ENCODE measurements around the gene NDUFB6.
"Not testable (repeated sequence)": the region's sequence is repeated elsewhere in the genome, so short reads cannot be mapped to it uniquely, and the experiment has no call there.

The NDUFB6 gene

GRCh38 chr9:32570262-32570661, 2.7 kb downstream of the NDUFB6 start:
- DNase-seq (ENCODE audit: low spot score), result no peak

DNA sequence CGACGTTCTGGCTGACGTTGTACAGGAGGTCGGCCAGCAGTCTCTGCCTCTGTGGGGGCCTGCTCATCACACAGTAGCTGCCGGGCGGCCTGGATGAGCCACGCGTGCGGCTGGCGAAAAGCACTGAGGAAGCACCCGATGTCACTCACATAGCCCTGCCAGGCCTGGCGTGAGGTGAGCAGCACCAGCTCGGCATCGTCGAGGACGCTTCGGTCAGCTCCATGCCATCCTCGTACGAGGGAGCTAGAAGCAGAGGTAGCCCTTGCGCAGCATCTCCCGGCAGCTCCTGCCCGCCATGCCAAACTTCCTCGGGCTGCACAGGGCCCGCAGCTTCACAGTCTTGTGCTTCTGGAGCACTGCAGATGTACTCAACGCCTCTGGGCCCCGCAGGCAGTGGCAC, 6.2 kb downstream of the NDUFB6 start:
- DNase-seq (ENCODE audit: low spot score), result peak; percentile 42

DNA sequence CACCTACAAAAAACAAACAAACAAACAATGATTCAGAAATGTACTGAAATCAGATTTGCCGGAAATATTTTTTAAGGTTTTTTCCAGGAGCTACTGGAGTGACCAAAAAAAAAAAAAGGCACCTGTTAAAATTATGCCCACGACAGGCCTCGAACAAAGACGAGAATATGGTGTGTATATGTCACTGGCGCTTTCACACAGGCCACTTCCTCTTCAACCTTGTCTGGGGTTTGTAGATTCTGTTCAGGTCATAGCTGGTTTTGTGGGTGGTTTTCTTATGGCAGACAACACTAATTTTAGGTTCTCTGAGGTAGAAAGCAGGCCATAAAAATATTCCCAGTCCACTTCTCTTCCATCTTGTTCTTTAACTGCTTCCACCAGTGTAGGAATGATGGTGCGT, 7.0 kb downstream of the NDUFB6 start:
- no peak for DNase-seq (ENCODE audit: low spot score)

DNA sequence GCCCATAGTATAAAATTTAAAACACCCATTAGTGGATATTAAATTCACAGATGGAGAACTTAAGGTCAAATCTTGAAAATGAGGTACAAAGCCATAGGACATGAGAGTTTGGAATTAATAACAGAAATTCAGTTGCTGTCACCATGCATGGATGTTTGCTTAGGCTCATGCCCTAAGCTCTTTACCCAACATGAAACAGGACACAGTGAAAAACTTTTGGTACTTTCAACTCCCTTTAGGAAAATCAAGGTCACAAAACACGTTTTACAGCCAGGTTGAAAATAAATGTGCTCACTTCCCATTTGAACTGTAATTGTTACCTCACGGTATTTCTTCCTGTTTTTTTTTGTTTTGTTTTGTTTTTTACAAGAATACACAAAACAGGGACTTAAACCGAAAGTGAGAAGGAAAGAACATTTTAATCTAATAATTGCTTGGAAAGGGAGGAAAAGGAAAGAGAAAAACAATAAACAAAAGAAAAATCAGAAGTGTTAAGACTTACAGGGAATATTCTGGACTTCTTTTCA, 14.5 kb downstream of the NDUFB6 start:
- no peak for DNase-seq (ENCODE audit: low spot score)

DNA sequence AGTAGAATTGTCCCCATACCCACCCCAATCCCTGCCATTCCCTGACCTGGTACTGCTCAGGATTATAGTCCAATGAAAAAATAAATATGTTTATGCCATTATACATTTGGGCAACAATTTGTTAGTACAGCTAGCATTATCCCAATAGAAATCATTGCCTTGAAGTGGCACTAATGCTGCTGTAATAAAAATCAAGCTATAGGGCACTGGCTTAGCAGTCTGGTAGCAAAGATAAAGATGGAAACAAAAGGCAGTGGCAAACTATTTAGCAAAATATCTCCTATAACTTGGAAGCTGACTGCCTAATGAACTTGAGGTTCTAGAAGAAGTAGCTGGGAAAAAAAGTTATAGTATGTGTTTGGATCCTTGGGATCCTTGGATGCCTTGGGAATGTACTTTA, 18.4 kb downstream of the NDUFB6 start:
- no peak for DNase-seq (ENCODE audit: low spot score)

DNA sequence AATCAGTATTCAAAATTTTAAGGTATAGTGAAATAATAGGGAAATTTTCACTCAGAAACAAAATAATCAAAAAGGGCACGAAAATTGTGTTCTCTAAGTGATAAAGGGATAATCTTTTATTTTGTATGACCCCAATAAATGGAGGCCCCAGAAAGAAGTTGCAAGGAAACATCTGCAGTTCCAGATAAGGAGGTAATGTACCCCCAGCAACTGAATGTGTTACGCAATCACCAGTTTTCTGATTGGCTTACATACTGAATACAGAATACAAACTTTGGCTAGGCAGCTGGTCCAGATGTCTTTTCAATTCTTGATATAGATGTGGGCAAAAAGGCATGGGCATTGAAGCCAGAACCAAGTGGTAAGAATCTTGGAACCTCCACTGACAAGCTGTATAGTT, 18.9 kb downstream of the NDUFB6 start:
- no peak for DNase-seq (ENCODE audit: low spot score)

DNA sequence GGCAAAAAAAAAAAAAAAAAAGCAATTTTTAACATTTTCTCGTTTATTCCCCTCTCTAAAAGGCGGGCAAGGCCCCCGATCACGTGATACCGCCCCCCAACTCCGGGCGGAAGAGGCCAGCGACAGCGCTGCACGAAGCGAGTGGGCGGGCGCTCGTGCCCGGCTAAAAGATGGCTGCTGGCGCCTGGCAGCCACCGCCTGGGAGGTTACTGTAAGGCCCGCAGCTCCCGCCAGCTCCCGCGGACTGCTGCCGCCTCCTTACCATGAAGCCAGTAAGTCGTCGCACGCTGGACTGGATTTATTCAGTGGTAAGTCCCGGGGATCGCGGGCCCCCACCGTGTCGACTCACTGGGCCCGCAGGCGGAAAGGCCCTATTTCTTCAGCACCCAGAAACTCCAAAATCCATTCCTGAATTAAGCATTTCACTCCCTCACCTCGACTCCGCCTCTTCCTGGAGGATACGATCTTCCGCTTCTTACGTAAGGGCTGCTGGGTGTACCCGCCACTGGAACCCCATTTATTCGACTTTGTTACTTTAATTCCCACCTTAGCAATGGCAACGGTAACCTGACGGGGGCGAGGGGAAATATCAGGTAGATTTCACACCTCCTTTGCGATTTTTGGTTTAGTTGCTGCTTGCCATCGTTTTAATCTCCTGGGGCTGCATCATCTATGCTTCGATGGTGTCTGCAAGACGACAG, 20.6 kb downstream of the NDUFB6 start, which contains the start of the genes SMIM27 and TOPORS:
Gene SMIM27 (plus strand): TSS at position 156 of the 701 bp plus-strand sequence. CDS start 108 bp downstream, at position 264.
Gene TOPORS (minus strand): TSS at position 415 of the 701 bp plus-strand sequence. CDS start 150 bp downstream, at position 265.
- DNase-seq (ENCODE audit: low spot score), result peak; percentile 90

DNA sequence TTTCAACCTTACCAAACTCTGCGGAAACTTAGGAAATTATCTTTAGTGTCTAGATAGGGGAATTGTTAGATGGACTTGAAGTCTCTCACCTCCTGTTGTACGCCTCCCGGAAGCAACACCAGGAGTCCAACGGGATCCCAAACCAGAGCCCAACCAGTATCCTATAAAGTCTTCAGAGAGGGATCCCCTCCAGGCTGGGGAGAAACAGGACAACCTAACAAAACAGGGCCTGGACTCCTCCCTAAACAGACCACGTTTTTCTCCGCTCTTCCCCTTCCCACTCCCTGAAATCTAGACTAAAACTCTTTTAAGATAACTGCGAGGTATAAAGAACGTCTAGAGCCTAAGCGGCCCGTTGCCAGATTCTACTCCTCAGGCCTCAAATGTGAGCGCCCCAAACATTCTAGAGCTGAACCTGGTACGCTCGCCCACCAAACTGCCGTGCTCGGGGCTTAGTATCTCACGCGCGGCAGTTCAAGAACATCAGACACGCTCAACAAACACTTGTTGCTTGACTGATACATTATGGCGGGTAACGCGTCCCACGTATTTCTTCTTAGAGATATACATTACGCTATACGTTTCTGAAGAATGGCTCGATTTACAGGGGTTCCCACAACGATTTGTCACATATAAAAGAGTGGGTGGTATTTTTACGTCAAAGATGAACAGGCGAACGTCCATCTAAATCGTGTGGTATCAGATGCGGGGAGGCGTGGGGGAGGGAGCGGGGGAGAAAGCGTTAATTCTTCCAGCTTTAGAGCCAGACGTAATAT, 21.5 kb downstream of the NDUFB6 start:
- DNase-seq (ENCODE audit: low spot score), result peak; percentile 56

DNA sequence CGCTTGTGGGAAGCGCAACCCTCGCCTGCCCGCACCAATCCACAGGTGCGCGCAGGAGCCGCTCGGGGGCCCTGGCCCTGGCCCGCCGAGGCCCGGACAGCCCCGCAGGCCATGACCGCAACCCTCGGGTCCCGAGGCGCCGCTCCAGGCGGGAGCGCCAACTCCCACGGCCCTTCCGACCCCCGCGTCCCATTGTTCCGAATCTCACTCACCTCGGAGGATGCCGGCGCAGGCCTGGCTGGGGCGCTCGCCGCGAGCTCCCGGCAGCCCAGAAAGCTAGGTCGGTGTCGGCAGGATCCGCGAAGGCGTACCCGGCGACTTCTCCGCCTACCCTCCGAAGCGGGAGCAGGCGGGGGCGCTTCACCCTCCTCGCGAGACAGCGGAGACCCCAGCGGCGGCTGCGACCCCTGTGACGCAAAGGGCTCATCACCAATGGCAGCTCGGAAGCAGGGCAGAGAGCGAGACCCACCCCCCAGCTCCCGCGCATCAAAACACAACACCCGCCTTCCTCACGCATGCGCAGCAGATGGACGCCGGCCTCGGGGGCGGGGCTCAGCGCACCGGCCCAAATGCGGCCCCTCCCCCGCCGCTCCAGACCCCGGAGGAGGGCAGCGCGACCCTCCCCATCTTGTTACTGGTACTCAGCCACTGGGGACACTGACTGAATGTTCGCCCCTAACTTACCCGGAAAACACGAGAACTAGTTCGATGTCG, 22.2 kb downstream of the NDUFB6 start:
- peak; percentile 98 for DNase-seq (ENCODE audit: low spot score)

DNA sequence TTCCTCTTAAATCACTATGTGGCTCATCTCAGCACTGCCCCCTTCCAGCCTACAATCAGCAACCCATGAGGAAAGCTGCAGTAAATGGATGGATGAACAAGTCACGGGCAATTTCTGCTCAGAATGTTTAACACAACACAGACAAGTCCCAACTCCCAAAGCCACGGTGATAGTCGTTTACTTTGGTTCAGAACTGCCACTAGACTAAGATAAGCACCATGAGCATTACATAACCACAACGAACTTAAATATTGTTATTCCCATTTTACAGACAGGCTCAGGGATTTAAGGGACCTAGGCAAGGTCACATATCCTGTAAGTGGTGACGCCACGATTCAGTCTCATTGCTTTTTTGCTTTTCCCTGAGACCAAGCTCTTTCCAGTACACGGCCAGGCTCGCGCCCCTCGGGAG, 22.8 kb downstream of the NDUFB6 start:
- peak; percentile 43 for DNase-seq (ENCODE audit: low spot score)

- DNase-seq (ENCODE audit: low spot score), result not testable (repeated sequence)
Measured at GRCh38 chr9:32548213-32548612, 24.7 kb downstream of the NDUFB6 start.

DNA sequence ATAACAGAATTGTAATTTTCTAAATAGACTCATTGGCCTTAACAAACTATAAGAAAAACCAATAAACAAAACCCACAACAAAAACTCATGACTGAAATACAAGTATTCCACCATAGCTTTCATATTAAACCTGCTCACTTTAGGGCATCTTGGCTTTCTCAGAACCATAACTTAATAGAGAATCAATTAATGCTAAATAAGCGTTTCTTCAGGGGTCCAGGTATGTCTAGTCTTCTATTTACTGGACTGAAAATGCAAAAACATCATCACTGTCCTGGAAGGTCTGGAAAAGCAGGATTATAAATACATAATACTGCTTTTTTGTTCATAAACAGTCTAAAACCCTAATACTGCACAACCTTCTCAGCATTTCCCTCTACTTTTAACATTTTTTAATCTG, 27.1 kb downstream of the NDUFB6 start:
- no peak for DNase-seq (ENCODE audit: low spot score)

GRCh38 chr9:32543047-32543446, 29.9 kb downstream of the NDUFB6 start:
- DNase-seq (ENCODE audit: low spot score), result no peak

- DNase-seq (ENCODE audit: low spot score), result no peak
Measured at GRCh38 chr9:32533816-32534215, 39.1 kb downstream of the NDUFB6 start.

GRCh38 chr9:32533336-32533735, 39.6 kb downstream of the NDUFB6 start:
- no peak for DNase-seq (ENCODE audit: low spot score)

DNA sequence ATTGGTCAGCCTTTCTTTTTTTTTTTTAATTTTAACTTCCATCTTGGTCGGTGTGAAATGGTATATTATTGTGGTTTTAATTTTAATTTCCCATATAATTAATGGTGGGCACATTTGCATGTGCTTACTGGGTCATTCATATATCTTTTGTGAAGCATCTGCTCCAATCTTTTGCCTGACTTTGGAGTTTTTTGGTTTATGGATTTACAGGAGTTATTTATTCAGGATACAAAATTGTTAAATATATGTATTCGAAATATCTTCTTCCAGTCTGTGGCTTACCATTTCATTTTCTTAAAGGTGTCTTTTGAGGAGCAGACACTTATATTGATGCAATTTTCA, 46.3 kb downstream of the NDUFB6 start:
- no peak for DNase-seq (ENCODE audit: low spot score)

DNA sequence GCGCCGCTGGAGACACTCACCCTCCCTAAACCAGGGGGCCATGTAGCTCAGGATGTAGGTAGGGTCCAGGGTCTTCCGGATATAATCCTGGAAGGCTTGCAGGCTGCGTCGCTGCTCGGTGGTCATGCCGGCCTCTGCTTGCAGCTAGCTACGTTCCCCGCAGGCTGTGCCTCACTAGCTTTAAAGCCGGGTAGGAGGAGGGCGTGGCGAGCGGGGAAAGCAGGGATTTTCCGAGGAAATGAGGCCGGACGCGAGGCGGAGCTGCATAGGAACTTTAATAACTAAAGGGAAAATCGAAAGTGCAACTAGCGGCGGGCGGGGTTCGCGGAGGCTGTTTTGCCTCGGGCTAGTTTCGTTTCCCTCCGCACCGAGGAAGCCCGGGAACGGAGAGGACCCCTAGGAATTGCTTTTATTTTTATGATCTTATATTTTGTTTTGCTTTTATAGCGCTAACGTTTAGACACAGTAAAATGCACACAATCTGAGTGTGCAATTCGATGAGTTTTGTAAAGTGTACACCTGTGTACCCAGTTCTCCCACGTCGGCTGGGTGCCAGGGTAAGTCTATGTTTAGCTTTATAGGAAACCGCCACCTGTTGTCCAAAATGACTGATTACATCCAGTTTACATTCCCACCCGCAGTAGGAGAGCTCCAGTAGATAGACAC, 46.8 kb downstream of the NDUFB6 start, which contains the start of gene RIGI:
Gene RIGI (minus strand): TSS at position 156 of the 666 bp plus-strand sequence. CDS start 30 bp downstream, at position 126.
- peak; percentile 80 for DNase-seq (ENCODE audit: low spot score)

GRCh38 chr9:32525709-32526030, 47.3 kb downstream of the NDUFB6 start:
- DNase-seq (ENCODE audit: low spot score), result no peak

GRCh38 chr9:32524892-32525708, 47.9 kb downstream of the NDUFB6 start:
- no peak for DNase-seq (ENCODE audit: low spot score)

DNA sequence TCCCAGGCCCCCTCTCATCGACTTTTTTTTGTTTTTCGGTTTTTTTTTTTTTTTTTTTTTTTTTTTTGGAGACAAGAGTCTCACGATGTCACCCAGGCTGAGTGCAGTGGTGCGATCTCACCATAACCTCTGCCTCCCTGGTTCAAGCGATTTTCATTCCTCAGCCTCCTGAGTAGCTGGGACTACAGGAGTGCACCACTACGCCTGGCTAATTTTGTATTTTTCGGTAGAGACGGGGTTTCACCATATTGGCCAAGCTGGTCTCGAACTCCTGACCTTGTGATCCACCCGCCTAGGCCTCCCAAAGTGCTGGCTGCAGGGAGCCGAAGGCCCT, 48.4 kb downstream of the NDUFB6 start:
- not testable (repeated sequence) for DNase-seq (ENCODE audit: low spot score)

DNA sequence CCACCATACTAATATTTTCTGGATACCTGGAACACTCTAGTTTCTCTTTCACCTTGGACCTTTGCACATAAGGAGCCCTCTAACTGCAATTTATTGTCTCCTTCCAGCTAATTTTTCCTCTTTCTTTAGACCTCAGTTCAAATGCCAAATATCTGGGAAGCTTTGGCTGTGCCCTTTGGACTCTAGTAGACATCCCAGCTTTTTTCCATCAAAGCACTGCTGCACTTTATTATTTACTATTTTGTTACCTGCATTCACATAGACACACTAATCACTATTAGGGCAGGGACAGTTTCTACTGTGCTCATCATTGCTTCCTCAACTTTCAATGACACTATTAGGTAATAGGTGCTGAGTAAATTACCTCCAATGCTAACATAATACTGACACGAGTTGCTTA, 49.0 kb downstream of the NDUFB6 start:
- DNase-seq (ENCODE audit: low spot score), result no peak

All from ecto neural progenitor cell (in vitro differentiated cells).